Measurements from ENCODE around the gene MZT1.

Gene MZT1

GRCh38 chr13:72680353-72680752 is 47.1 kb downstream of the MZT1 start:
- no peak for DNase-seq (ENCODE audit: low spot score)

- no peak for DNase-seq (ENCODE audit: low spot score)
Measured at GRCh38 chr13:72678312-72678711, 49.1 kb downstream of the MZT1 start.

GRCh38 chr13:72677431-72677830 is 50.0 kb downstream of the MZT1 start:
- DNase-seq (ENCODE audit: low spot score), result no peak

- DNase-seq (ENCODE audit: low spot score), result peak; percentile 75
Measured at GRCh38 chr13:72666391-72666790, 61.0 kb downstream of the MZT1 start.

GRCh38 chr13:72662548-72662947 is 64.9 kb downstream of the MZT1 start:
- no peak for DNase-seq (ENCODE audit: low spot score)
